GM10847 (cell line): Measurements from ENCODE around the gene CDH20.

Experiments used
- POLR2A ChIP-seq: IDR thresholded peaks from 2 replicates; pipeline ENCODE4 v1.6.1; 2011; ENCODE audit not compliant: insufficient read length; ENCODE audit errors: extremely low read depth

Gene CDH20

GRCh38 chr18:61459896-61460648 is 126.8 kb downstream of the CDH20 start:
- no peak for TF ChIP-seq POLR2A

- no peak for TF ChIP-seq POLR2A
Measured at GRCh38 chr18:61464551-61465142, 131.4 kb downstream of the CDH20 start.

DNA sequence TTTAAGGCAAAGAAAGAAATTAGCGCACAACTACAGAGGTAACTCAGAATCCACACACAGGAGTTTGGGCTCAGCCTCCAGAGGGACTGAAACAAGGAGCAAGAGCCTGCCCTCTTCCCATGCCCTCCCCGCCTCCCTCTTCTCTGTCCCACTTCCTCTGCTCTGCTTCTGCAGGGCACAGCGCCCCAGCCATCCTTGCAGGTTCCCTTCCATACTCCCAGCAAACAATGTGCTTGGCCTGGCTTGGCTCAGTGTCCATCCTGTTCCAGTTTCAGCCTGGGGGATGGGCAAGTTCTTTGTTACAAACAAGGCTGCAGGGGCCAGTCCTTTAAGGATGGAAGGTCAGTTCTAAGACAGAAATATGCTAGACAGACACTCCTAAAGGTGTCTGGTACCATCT is 133.5 kb downstream of the CDH20 start:
- TF ChIP-seq POLR2A, result no peak

DNA sequence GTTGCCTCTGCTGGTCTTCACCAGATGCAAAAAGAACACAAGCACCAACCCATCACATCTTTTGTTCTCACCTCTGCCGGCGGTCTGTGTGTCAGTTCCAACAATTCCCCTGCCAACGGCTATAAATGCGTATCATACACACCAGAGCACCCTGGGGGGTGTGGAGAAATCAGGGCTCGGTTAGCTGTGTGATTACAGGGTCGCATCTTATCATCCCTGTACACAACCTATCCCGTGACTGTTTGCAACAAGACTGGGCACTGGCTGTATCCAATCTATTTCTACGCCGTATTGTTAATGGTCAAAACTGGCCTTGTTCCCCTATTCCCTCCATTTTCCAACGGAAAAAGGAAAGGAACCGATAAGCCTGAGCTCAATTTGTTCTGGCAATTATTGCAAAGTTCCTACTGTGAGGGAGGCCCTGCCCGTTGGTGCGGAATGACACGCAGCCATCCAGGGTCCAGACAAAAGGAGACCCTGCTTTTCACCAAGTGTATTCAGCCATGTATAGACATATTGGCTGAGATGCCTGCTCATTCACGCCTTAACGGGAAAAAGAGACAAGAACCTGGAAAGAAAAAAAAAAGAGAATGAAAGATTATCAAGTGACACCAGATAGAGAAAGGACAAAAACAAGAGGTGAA is 136.9 kb downstream of the CDH20 start:
- no peak for TF ChIP-seq POLR2A

DNA sequence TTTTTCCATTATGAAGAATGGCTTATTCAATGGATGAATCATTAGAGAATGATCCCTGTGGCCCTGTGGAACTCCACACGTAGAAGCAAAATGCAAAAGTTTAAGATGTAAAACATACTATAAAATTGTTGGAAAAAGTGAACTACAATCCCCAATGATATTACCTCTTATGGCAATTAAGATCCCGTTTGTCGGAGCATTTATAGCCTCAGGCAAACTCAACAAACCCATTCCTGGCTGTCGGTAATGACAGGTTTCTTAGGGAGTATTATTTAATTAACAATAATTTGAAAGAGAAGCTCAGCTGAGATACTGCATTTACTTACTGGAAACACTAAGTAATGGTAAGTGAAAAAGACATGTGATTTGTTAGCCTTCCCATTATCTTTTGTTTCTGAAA is 138.3 kb downstream of the CDH20 start:
- no peak for TF ChIP-seq POLR2A

DNA sequence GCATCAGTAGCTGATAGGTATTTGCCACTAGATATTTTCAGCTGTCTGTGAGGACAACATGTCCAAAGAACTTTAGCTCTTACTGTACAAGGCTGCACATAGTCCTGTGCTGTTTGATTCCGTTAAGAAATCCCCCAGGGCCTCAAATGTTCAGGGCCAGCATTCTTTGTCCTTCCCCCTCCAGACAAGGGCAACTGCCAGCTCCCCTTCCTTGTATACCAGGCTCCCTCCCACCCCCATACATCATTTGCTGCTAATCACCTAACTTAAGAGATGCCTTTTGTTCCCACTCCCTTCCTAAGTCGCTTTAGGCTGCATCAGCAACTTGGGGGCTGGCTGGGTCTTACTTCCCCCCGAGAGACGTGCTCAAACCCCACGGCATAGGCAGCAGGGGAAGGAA is 138.7 kb downstream of the CDH20 start:
- TF ChIP-seq POLR2A, result no peak

GRCh38 chr18:61474341-61474740 is 141.1 kb downstream of the CDH20 start:
- no peak for TF ChIP-seq POLR2A

- TF ChIP-seq POLR2A, result no peak
Measured at GRCh38 chr18:61474918-61475317, 141.7 kb downstream of the CDH20 start.

DNA sequence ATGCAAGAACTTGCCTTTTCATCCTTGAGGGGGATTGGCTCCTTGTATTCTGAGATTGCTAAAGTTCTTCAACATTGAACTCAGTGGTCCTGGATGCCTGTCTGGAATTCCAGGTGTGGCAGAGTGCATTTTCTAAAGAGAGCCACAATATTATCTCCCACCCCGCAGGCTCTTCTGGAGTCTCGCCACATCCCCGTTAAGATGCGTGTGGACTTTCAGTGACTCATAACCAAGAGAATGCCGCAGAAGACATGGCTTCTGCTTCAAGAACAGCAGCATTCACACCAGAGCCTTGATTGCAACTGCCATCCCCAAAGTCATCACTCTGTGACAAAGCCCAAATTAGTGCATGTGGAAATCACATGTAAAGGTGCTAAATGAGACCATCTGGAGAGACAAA is 142.7 kb downstream of the CDH20 start:
- no peak for TF ChIP-seq POLR2A

DNA sequence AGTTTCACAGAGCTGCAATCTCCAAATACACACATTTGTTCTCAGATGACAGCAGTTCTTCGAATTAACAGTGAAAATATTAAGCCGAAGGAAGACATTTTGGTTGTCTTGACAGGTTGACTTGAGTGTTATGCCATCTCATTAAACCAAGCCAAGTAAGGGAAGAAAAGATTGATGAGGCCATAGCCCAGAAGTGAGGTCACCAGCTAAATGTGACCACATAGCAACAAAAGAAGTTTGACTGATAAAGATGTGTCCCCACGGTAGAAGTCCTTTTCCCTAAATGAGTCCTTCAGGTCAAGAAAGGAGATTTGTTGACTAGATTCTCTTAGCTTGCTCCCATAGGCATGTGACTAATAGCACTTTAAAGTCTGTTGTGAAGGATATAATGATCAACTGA is 156.1 kb downstream of the CDH20 start:
- TF ChIP-seq POLR2A, result no peak

GRCh38 chr18:61496374-61496773 is 163.1 kb downstream of the CDH20 start:
- no peak for TF ChIP-seq POLR2A

- TF ChIP-seq POLR2A, result no peak
Measured at GRCh38 chr18:61497422-61497821, 164.2 kb downstream of the CDH20 start.

DNA sequence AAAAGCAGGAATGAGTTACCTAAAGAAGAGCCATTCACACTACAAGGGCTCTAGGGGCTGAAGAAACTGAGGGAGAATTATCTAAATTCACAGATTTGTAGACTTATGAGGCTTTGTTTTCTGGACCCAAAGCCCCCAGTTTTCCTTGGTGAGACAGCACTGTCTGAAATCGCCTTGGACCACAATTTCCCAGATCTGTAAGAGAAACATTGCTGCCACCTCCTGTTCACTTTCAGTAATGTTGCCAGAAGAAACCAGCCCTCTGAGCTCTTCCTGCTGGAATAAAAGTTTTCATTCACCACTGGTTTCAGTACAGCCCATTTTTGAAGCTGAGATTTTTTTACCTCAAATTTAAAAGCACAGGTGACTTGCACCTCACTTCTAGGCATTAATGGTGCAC is 169.2 kb downstream of the CDH20 start:
- no peak for TF ChIP-seq POLR2A

GRCh38 chr18:61503688-61504087 is 170.5 kb downstream of the CDH20 start:
- TF ChIP-seq POLR2A, result no peak

- TF ChIP-seq POLR2A, result no peak
Measured at GRCh38 chr18:61528961-61529360, 195.7 kb downstream of the CDH20 start.

- TF ChIP-seq POLR2A, result no peak
Measured at GRCh38 chr18:61530681-61531080, 197.5 kb downstream of the CDH20 start.
